ENCODE results near the gene NOCT. TPM values are rescaled to one million over a fixed set of nuclear protein-coding genes. Genes with fewer than 3 reads are reported as not detected.

NOCT gene
- total and polyA plus RNA-seq, 2 of the 8 experiments (the other 6 are each of a cell fraction or from before 2014, with no cell fraction given), result 10.4 to 45.5 TPM

GRCh38 chr4:139076016-139076744 is 60.6 kb downstream of the NOCT start:
- Histone ChIP-seq H4K5ac (ENCODE audit: insufficient read length, low read depth, low read length) (no peak overlapping the region), H3K4ac (replicated peaks; ENCODE audit: insufficient read length, low read depth, low read length) (no peak overlapping the region), H4K91ac (replicated peaks; ENCODE audit: insufficient read length, low read length) (no peak overlapping the region), H3K4me1 (replicated peaks in 1 of 4; ENCODE audit: control insufficient read depth in 3 of 4, insufficient read depth in 4 of 4, low read length in 3 of 4) (peaks cover 0 to 3% (median 0%) of the 10 kb centered on the region in 4 experiments; a peak in 1 of 7 replicates), H2BK5ac (ENCODE audit: low read depth, low read length) (no peak overlapping the region), H3K14ac (ENCODE audit: insufficient read length) (no peak overlapping the region), H3K27me3 (replicated peaks in 1 of 4; ENCODE audit: control insufficient read depth in 3 of 4, extremely low read depth in 1 of 4, insufficient read depth in 3 of 4, low read length in 3 of 4) (no peaks in the 10 kb centered on the region), H2AK5ac (ENCODE audit: low read depth, low read length) (no peak overlapping the region), H3K79me2 (ENCODE audit: control insufficient read depth in 1 of 2, insufficient read depth in 2 of 2, low read length in 2 of 2) (peaks cover 0 to 65% of the 10 kb centered on the region in 2 experiments; a peak in 3 of 4 replicates), H3K23me2 (ENCODE audit: low read depth, low read length) (no peaks in the 10 kb centered on the region), H3K56ac (replicated peaks; ENCODE audit: insufficient read length, low read depth, low read length) (no peak overlapping the region), H3K79me1 (ENCODE audit: low read depth, low read length) (no peaks in the 10 kb centered on the region), H2BK20ac (ENCODE audit: low read length) (no peak overlapping the region), H2BK15ac (ENCODE audit: low read length) (no peak overlapping the region), H2AFZ (ENCODE audit: low read length) (no peak overlapping the region), H3K27ac (ENCODE audit: low read depth, low read length) (no peak overlapping the region), H3K4me3 (ENCODE audit: extremely low read depth in 1 of 4, insufficient read depth in 2 of 4, low read depth in 3 of 4, low read length in 4 of 4) (no peak overlapping the region), H3K4me2 (ENCODE audit: insufficient read depth in 1 of 2, low read depth in 2 of 2, low read length in 2 of 2) (no peak overlapping the region), H3K9me3 (ENCODE audit: insufficient read depth in 2 of 2, low read depth in 1 of 2, low read length in 1 of 2) (no peaks in the 10 kb centered on the region), H3K18ac (ENCODE audit: extremely low read depth, low read length) (no peak overlapping the region), H4K20me1 (replicated peaks in 1 of 2; ENCODE audit: control insufficient read depth in 1 of 2, insufficient read depth in 2 of 2, low read length in 2 of 2) (peaks cover 0 to 2% of the 10 kb centered on the region in 2 experiments), H4K8ac (ENCODE audit: extremely low read depth, insufficient read depth, low read length) (no peak overlapping the region), H3K36me3 (ENCODE audit: control insufficient read depth in 2 of 4, insufficient read depth in 4 of 4, low read length in 3 of 4) (peaks cover 0 to 23% (median 7%) of the 10 kb centered on the region in 4 experiments; a peak in 5 of 8 replicates), H2BK12ac (ENCODE audit: low read depth, low read length) (no peak overlapping the region), H3K23ac (ENCODE audit: insufficient read length) (no peak overlapping the region), H3K9ac (replicated peaks in 1 of 4; ENCODE audit: extremely low read depth in 1 of 4, low read depth in 3 of 4, low read length in 3 of 4) (no peak overlapping the region), H2BK120ac (replicated peaks; ENCODE audit: low read depth, low read length) (no peak overlapping the region)
- 100% methylated on average over 1 of the region's 1 CpG; no CpG with 5 or more reads in 1 of the 2 experiments for WGBS, 2 experiments (ENCODE audit: extremely low coverage in 1 of 2, insufficient coverage in 1 of 2, insufficient read length in 1 of 2, insufficient replicate concordance in 2 of 2, low coverage in 1 of 2, low lambda C conversion rate in 2 of 2, missing lambda C conversion rate in 1 of 2)
- CTCF ChIA-PET (ENCODE audit: partially characterized antibody), result interaction anchor here (0.6 to 1.6 kb wide), 4 partner anchors 15 to 255 kb away, joined by 3 to 4 read pairs (median 3); no protein-coding TSS in a partner anchor
- FAIRE-seq (no peak), DNase-seq (ENCODE audit: low read depth in 1 of 2, low spot score in 2 of 2) (no peak)
- POLR2A ChIA-PET (ENCODE audit: partially characterized antibody), result interaction anchor here (0.9 to 1.0 kb wide), 2 partner anchors 26 to 110 kb away, joined by 3 read pairs; no protein-coding TSS in a partner anchor
- TF ChIP-seq SIN3A (conservative IDR thresholded peaks at IDR 0.05 in 1 of 2, IDR thresholded peaks at IDR 0.05 in 1 of 2; ENCODE audit: low read depth in 1 of 2, low read length in 2 of 2) (no peak), FOSL1 (IDR thresholded peaks at IDR 0.05; ENCODE audit: insufficient read depth, low read depth, low read length) (no peak), SIRT6 (IDR thresholded peaks at IDR 0.05; ENCODE audit: low read length) (no peak), POLR2A (IDR thresholded peaks at IDR 0.05; ENCODE audit: control extremely low read depth in 1 of 2, low read depth in 2 of 2, low read length in 2 of 2) (no peak), EZH2 (IDR thresholded peaks at IDR 0.05; ENCODE audit: low read depth, low read length, severe bottlenecking) (no peak), RNF2 (IDR thresholded peaks at IDR 0.05; ENCODE audit: borderline replicate concordance, low read depth, low read length, missing control alignments, poor library complexity, severe bottlenecking) (no peak), ATF3 (IDR thresholded peaks at IDR 0.05; ENCODE audit: insufficient read depth, low read depth, low read length) (no peak), YY1 (IDR thresholded peaks at IDR 0.05; ENCODE audit: low read depth, low read length) (no peak), PHF8 (conservative IDR thresholded peaks at IDR 0.05; ENCODE audit: low read depth, low read length) (no peak), SP2 (IDR thresholded peaks at IDR 0.05; ENCODE audit: low read length) (no peak), SAP30 (IDR thresholded peaks at IDR 0.05; ENCODE audit: insufficient read depth, insufficient replicate concordance, low read length) (no peak)

Measured in H1 (cell line).